HTERT RPE-1 (cell line): ENCODE measurements around the gene MOV10L1.

Experiments used
- in situ Hi-C: fragments of 300-500 bp; cut with MboI; formaldehyde crosslinking; loops from 4 replicates; pipeline ENCODE4 v1.14.3; 2020; ENCODE audit warnings: low sequenced_read_pairs

MOV10L1 gene

DNA sequence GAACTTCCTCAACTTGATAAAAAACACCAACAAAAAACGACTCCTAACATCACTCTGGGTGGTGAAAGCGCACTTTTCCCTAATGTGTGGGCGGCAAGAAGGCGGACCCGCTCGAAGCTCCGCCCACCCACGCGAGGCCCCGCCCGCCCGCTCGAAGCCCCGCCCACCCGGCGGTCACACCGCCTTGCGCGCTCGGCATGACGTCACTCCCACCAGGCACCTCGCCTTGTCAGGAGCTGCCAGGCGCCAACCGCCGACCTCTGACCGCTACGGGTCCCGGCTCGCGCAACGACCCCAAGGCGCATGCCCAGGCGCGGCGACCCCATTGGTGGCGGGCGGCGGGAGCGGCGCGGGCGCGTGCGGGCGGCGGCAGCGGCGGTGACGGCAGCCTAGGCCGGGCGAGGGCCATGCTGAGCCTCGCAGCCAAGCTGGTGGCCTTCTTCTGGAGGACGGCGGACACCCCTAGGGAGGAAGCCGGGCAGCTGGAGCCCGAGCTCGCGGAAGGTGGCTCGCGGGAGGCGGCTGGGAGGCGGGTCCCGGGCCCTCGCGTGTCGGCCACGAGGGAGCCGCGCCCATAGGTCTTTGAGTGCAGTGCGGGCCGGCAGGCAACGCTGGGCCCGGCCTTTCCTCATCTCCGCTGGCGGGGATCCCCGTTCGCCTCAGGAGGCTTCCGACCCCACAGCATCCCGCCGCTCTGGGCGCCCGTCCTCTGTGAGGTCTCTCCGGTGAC is at the start of gene MOV10L1:
TSS of gene MOV10L1 (plus strand) at position 325 of the 730 bp plus-strand sequence. CDS start at position 408, 83 bp downstream.
- in situ Hi-C loops: no loop called here

DNA sequence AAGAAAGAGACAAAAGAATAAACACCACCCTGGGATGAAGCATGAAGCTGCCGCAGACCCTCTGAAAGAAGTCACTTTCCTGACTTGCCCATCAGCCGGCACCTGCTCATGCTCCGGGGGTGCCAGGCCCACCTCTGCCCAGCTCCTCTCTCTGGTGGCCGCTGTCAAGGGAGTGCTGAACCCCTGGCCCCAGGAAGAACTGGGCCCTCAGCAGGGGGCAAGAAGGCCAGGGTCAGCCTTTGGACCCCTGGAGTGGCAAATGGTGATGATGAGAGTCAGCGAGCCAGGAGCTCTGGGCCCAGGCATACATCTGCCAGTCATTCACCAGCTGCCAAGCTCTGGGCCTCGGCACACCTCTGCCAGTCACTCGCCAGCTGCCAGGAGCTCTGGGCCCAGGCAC is 49.1 kb upstream of the MOV10L1 start:
- in situ Hi-C loops: no loop called here

DNA sequence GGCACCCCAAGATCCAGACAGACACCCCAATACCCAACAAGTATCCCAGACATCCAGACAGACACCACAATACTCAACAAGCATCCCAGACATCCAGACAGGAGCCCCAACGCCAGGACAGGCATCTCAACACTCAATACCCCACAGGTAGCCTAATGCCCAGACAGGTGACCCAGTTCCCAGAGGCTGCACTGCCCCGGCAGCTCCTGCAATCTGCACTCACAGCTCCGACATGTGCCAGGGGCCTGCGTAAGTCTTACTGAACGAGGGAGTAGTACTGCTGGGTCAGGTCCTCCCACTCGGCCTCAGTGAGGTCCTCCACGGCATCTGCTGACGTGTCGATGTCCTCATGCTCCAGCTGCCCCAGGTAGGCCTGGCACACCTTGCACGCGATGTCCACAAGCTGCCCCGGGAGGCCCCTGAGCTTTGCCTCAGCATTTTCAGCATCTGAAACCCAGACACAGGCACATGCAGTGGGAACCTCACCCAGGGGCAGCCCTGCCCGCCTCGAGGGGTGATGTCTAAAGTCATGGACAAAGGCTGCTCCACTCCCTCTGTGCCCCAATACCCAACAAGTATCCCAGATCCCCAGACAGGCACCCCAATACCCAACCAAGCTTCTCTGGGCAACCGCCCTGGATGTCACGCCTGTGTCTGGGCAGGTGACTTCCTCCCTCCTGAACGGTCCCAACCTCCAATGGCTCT is 48.3 kb upstream of the MOV10L1 start:
- in situ Hi-C loops: no loop called here

DNA sequence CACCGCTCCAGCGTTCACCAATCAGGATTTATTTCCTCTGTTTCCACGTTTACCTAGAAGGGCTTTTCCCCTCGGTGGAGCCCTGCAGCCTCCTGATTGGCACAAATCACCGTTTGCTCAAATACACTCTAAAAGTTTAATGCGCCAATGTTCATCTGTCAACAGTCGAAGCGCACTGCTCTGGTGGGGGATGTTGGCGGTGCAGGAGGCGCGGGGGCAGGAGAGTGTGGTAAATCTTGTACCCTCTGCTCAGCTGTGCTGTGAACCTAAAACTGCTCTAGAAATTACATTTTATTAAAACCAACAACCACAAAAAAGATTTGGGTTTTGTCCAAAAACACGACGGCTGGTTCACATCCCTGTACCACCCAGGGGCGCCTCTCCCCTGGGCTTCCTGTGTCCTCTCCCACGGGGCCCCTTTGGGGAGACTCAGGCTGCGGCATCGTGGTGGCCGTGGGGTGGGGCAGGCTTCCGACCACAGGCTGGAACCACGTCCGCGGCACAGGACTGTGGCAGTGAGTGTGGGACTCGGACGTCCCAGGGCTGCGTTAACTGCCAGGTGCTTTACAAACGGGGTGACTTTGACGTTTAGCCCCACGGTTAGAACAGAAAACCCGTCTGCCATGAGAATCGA is 45.2 kb upstream of the MOV10L1 start:
- in situ Hi-C loops: no loop called here

DNA sequence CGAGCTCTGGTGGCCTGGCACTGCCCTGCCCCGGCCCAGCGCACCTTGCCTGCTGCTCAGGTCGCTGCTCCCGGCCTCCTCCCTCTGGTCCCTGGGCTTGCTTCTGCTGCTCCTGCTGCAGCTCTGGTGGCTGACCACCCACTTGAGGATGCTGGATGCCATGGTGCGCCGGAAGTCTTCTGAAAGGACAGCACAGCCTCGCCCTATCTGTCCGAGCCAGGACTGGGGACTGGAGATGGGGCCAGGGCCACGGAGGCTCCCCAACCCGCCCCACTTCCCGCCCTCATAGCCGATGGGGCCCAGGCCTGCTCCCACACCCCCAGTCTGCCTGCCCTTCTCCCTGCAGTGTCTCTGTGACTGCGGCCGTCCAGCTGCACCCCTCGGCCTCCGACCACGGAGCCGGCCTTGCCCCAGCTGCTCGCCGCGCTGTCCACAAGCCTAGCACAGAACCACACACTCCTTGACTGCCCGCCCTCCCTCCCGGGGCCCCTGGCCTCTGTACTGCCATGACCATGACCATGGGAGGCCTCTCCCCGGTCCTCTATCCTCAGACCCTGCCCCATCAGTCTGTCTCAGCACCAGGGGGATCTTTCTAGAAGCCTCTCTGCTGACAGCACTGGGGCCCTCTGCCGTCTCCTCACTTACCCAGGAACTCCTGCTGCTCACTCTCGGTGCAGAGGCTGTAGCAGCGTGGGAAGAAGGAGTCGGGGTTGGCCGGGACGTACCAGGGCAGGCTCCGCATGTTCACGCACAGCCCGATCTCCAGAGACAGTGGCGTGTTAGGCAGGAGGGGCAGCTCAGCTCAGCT is 44.4 kb upstream of the MOV10L1 start:
- in situ Hi-C loops: no loop called here

DNA sequence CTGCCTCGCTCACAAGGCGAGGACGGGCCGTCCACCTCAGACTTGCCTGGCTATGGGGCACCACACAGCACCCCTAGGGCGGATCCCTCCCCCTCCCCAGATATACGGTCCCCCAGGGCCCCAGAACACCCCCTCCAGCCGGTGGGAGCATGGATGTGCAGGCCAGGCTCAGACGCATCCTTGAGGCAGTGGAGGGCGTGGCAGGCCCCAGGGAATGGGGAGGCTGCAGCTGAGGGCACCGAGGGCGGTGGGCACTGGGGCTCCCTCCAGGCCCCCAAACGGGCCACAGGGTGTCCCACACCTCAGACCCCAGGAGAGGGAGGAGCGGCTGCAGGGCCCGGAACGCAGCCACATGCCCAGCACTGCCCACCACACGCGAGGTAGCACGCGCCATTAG is 43.8 kb upstream of the MOV10L1 start:
- in situ Hi-C loops: no loop called here

DNA sequence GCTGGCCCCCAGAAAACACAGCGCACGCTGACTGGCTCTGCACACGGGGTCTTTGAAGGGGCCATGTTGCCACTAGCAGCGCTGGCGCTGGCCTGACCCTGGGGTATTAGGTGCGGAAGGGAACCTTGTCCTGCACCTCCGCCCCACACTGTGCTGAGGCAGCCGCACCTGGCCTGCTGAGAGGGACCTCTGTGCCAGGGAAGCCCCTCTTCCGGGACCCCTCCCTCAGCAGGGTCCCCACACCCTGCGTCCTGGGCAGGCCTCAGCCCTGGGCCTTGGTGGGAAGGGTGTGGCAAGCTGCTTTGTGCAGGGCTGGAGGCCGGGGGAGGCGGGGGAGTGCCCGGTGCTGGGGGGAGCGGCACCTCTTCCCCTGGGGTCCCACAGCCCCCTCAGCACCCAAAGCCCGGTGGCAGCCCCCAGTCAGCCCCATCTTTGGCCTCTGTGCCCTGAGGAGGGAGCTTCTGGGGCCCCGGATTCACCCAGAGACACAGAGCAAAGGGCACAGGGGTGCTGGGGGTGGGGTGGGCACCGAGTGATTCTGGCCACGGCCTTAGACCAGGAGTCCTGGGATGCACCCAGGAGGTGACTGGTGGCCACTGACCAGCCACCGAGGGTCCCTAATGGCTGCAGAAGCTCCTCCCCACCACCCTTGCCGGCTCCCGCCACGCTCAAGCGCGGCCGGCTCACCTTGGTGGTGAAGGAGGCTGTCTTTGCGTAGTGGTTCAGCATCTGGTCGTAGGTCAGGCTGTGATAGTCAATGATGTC is 43.1 kb upstream of the MOV10L1 start:
- in situ Hi-C loops: no loop called here

DNA sequence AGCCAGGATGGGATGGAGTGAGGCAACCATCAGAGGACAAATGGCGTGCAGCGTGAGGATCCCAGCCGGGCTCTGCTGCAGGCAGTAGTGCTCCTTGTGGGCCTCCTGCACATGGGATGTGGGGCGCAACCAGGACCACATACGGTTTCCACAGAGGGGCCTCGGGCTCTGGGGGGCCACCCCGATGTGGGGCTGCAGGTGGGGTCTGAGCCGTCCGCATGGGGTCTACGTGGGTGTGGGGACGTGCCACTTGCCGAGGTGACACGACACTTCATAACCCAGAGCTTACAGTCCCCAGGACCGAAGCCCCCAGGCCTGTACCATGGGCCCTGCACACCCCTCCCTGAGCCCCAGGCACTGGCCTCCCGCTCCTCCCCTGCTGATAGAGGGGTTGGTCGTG is 42.5 kb upstream of the MOV10L1 start:
- in situ Hi-C loops: no loop called here

DNA sequence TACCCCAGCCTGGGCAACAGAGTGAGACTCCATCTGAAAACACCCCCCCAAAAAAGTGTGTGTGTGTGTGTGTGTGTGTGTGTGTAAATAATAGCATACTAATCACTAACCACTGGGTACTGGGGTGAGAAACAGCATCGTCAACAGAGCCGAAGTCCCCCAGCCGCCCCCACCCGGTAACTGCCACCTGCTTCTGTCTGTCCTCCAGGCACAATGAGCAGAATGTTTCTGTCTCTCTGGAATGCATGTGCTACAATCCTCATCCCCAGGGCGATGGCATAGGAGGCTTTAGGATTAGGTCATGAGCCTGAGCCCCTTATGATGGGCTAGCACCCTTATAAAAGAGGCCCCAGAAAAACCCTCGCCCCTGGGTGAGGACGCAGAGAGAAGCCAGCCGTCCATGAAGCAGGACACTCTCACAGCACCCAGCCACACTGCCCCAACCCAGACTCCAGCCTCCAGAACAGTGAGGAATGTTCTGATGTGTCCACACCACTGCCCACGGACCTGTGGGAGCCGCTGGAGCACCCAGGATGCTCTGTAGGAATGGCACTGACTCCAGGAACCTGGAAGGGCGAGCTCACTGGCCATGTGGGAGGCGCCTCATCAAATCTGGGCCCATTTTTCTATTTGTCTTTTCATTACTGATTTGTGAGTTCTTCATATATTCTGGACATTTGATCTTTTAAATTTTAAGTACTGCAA is 41.6 kb upstream of the MOV10L1 start:
- in situ Hi-C loops: no loop called here

DNA sequence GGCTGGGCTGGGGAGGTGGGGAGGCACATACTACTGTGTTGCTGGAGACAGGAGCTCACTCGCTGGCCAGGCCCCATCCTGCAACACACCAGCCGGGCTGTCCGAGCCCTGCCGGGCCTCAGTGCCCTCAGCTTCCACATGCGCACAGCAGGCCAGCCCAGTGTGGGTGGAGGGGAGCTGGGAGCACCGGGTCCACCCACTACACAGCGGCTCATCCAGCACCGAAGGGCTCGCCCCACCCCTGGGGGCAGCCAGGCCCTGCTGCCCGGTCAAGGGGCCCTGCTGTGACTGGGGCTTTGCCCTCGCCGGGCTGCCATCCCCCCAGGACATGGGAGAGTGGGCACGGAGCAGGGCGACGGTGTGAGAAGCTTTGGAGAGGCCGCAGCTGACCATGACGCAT is 41.0 kb upstream of the MOV10L1 start:
- in situ Hi-C loops: no loop called here

DNA sequence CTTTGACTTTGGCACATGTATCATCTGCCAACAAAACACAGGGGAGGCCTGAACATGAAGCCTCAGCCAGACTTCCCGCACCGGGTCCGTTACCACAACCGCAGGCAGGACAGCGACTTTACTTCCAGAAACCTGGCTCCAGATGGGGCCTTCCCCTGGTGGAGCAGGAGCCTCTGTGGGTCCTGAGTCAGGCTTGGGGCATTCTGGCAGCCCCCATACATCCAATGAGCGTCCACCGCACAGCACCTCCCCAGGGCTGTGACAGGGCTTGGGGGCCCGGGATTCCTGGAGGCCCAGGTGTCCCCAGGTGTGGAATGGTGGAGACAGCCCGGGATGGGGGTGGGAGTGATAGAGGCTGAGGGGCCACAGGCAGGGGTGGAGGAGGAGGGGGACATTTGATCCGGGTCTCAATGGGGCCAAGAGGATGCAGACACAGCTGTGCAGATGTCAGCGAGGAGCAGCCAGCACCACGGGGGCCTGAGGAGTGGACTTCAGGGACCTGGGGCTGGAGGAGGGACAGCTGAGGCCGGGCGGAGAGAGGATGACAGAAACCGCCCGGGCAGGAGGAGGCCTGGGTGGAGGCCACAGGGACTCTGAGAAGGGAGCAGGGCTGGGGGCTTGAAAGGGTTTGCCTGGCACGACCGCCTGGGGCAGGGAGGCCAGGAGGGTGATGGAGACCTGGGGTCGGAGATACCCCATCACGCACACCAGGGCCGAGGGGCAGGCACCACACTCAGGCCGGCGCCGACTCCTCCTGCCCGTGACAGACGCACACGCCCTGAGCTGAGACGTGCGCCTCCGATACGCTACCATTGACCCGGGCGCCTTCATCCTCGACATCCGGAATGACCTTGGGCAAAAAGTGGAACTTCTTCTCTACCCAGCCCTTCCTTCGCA is 40.3 kb upstream of the MOV10L1 start:
- in situ Hi-C loops: no loop called here

DNA sequence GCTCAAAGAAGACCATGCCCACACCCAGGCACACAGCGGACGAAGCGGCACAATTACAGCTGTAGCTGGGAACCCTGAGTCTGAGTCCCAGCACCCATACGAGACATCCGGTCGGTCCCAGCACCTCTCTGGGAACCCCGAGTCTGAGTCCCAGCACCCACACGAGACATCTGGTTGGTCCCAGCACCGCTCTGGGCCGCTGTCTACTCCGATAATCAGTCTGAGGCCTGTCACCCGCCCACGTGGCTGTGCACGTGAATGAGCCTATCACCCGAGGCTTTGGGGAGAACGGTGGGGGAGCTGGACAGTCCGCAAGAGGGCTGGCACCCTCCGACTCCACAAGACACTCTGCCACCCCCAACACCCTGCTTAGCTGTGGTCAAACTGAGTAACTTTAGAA is 37.9 kb upstream of the MOV10L1 start:
- in situ Hi-C loops: no loop called here

DNA sequence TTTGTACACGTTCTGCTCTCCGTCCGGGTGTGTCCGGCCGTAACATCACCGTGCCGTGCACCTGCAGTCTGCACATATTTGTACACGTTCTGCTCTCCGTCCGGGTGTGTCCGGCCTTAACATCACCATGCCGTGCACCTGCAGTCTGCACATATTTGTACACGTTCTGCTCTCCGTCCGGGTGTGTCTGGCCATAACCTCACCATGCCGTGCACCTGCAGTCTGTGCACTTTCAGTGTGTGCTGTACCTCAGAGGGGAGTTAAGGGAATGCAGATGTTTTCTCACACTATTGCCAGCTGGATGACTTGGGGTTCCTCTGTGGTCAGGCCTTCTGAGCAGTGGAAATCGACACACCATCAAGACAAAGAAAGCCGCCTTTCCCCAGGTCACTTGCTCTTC is 35.9 kb upstream of the MOV10L1 start:
- in situ Hi-C loops: no loop called here

DNA sequence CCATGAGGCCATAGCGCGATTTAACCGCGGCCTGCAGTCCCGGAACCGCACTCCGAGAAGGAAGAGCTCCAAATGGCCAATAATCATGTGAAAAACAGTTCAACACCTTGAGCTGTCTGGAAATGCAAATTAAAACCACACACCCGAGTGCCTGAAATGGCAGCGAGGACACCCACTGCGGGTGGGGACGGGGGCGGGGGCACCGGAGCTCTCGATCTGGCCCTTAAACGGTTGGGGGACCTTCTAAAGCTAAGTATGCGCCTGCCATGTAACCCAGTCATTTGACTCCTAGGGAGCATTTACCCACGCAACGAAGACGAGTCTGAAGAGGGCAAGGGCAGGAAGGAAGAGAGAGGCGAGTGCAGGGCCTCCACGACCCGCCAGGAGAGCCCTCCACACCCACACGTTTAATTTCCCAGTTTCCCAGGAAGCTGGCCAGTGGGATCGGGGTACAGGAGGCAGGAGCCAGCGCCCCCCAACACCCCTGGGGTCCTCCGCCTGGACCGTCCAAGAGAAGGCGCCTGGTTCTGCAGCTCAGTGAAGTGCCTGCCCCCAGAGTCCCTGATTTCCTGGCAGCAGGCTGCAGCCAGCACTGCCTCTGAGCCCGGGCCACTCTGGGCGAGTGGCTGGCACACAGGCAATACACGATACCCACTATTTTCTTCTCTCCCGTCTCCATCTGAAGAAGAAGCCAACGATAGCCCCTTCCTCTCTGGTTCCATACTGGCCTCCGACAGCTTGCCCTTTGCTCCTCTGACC is 33.4 kb upstream of the MOV10L1 start:
- in situ Hi-C loops: no loop called here

DNA sequence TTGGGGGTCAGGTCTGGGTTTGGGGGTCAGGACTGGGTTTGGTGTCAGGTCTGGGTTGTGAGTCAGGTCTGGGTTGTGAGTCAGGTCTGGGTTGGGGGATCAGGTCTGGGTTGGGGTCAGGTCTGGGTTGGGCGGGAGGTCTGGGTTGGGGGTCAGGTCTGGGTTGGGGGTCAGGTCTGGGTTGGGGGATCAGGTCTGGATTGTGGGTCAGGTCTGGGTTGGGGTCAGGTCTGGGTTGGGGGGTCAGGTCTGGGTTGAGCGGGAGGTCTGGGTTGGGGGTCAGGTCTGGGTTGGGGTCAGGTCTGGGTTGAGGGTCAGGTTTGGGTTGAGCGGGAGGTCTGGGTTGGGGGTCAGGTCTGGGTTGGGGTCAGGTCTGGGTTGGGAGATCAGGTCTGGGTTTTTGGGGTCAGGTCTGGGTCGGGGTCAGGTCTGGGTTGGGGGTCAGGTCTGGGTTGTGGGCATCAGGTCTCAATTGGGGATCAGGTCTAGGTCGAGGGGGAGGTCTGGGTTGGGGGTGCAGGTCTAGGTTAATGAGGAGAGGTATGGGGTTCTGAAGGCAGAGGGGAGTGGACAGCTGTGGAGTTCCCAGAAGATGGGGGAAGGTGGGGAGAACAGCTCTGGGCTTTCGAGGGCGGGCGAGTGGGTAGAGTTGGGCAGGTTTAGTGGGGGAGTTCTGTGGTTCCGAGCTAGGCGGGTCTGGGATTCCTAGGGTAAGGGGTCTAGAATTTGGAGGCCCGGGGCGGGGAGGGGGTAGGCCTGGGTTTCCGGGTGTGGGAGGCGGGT is 32.3 kb upstream of the MOV10L1 start:
- in situ Hi-C loops: no loop called here

DNA sequence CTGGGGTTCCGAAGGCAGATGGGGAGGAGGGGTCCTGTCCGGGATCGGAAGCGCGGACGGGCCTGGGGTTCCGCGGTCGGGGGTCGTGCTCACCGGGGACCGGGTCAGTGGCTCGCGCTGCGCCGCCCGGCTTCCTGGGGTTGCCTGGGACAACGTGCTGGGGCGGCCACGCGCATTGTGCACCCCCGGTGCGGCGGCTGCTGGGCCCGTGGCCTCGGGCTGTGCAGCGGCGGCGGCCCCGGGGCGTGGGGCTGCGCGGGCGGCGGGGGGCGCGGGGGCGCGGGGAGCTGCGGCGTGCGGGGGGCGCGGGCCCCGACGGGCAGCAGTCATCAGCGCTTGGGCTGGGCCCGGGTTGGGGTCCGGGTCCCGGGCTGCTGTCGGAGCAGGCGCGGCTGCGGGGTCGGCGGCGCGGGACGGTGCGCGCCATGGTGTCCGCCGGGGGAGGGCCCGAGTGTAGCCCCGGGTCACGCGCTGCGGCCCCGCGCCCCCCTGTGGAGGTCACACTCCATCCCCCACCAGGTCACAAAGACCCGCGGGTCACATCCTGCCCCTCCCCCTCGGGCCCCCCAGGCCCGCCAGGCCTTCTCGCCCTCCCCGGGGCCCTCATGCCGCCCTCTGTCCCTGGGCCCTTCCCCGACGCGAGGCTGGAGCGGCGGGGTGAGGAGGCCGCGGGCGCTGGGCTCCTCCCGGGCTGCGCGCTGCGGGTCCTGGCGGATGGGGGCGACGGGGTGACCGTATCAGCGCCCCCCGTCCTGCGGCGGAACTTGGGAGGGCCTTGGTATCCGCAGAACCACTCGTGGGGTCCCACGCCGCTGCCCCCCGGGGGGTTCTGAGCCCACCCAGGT is 31.5 kb upstream of the MOV10L1 start, which contains the start of gene TTLL8:
TSS of gene TTLL8 (minus strand) at position 238 of the 845 bp plus-strand sequence.
- in situ Hi-C loops: no loop called here
